Fibroblast of the aortic adventitia (primary cell): Measurements from ENCODE around the gene SLC34A3. TPM values are rescaled to one million over a fixed set of nuclear protein-coding genes. Genes with fewer than 3 reads are reported as not detected.

Experiments
- DNase-seq: peaks from one replicate; pipeline ENCODE4 v3.0.0-alpha.2; 2010; ENCODE audit warnings: low read depth
- H3K4me3 ChIP-seq: 2 replicates; pipeline ENCODE4 v1.5.1; 2011; ENCODE audit warnings: low read depth, mild to moderate bottlenecking, control low read depth, low read length, moderate library complexity
- CTCF ChIP-seq: IDR thresholded peaks from 2 replicates; pipeline ENCODE4 v1.5.1; 2011; ENCODE audit warnings: mild to moderate bottlenecking, low read length, control low read depth, inconsistent platforms; ENCODE audit not compliant: insufficient read depth
- total RNA-seq: library from RNA; depleted of rRNA; stranded (reverse); fragments of >200 nt; gene quantifications from 2 replicates; pipeline ENCODE4 v1.2.3, GENCODE V29; 2012; ENCODE audit warnings: low replicate concordance

SLC34A3 gene
- not detected in 2 replicates for total RNA-seq

GRCh38 chr9:137230705-137231371, at the start of gene SLC34A3:
SLC34A3 (plus strand) TSS chr9:137230901; CDS start chr9:137231703, 802 bp downstream.
- DNase-seq, result no peak
- no peak for TF ChIP-seq CTCF
- no peak within 1 kb of the TSS for H3K4me3 ChIP-seq

GRCh38 chr9:137181680-137182079, 49.0 kb upstream of the SLC34A3 start:
- no peak overlapping the region for H3K4me3 ChIP-seq
- no peak for DNase-seq
- TF ChIP-seq CTCF, result no peak

- no peak for DNase-seq
- H3K4me3 ChIP-seq, result no peak overlapping the region
- TF ChIP-seq CTCF, result no peak
These were observed 47.9 kb upstream of the SLC34A3 start for GRCh38 chr9:137182836-137183235.

- H3K4me3 ChIP-seq, result no peak overlapping the region
- DNase-seq, result no peak
- no peak for TF ChIP-seq CTCF
These were observed 46.6 kb upstream of the SLC34A3 start for GRCh38 chr9:137183980-137184595.

- no peak for DNase-seq
- no peak overlapping the region for H3K4me3 ChIP-seq
- TF ChIP-seq CTCF, result no peak
These were observed 45.6 kb upstream of the SLC34A3 start for GRCh38 chr9:137184881-137185660.

- TF ChIP-seq CTCF, result no peak
- no peak overlapping the region for H3K4me3 ChIP-seq
- no peak for DNase-seq
These were observed 44.8 kb upstream of the SLC34A3 start for GRCh38 chr9:137185921-137186320.
